HepG2 (cell line): ENCODE data around the gene SERPINB7. TPM values are rescaled to one million over a fixed set of nuclear protein-coding genes. Genes with fewer than 3 reads are reported as not detected.

ENCODE experiments used
- ATAC-seq: fragments of 200-7000 bp; cut with Tn5 transposase; 3 replicates; pipeline ENCODE4 v1.9.1; 2020; ENCODE audit warnings: mild to moderate bottlenecking, moderate library complexity
- BruUV-seq: library from RNA; stranded (reverse); fragments of 400-500 nt; replicated peaks from 2 replicates; lab custom pipeline; 2021; lab: Mats Ljungman, UMichigan
- CTCF ChIA-PET: fragments of 300-600 bp; formaldehyde crosslinking; extraction: SDS; loops from one replicate; lab custom pipeline; 2021; ENCODE audit warnings: low total read pairs, inconsistent platforms, low intra/inter-chr PET ratio; lab: Yijun Ruan, JAX
- POLR2A ChIA-PET: fragments of 350-600 bp; sonication (Branson Sonifier 250); formaldehyde crosslinking; loops from one replicate; lab custom pipeline; 2020; ENCODE audit warnings: antibody characterized with exemption, inconsistent platforms; lab: Yijun Ruan, JAX
- DNase-seq: peaks from one replicate; pipeline ENCODE4 v3.0.0-alpha.2; 2015; ENCODE audit warnings: low spot score
- FAIRE-seq: peaks from 3 replicates; lab custom pipeline; 2011; peaks lifted over from hg19 to GRCh38; lab: Jason Lieb, UNC
- H2AFZ ChIP-seq: one replicate; pipeline ENCODE4 v1.6.1; 2011; ENCODE audit warnings: low read length, inconsistent platforms
- H3K27ac ChIP-seq: fragments of 300-600 bp; 3 replicates; pipeline ENCODE4 v1.8.0; 2011; ENCODE audit warnings: mixed run types, mild to moderate bottlenecking, mixed read lengths, low read length, inconsistent platforms; ENCODE audit not compliant: insufficient read depth; ENCODE audit errors: extremely low read length
- H3K27me3 ChIP-seq, 2 experiments: fragments of 200-600 bp in 1 of 2; 2 replicates in 1 of 2; 3 replicates in 1 of 2; pipeline versions ENCODE4 v1.6.0 to v1.8.0; 2011; ENCODE audit warnings: low read length in 2 of 2, mild to moderate bottlenecking in 2 of 2, moderate library complexity in 2 of 2, inconsistent platforms in 1 of 2; ENCODE audit not compliant: insufficient read depth in 2 of 2, control insufficient read depth in 1 of 2
- H3K36me3 ChIP-seq, 2 experiments: fragments of 200-600 bp in 1 of 2; replicated peaks in 1 of 2; 2 replicates in 1 of 2; 3 replicates in 1 of 2; pipeline versions ENCODE4 v1.5.1 to v1.8.0; 2011; ENCODE audit warnings: low read length in 2 of 2, inconsistent platforms in 1 of 2; ENCODE audit not compliant: insufficient read depth in 2 of 2, control insufficient read depth in 1 of 2
- H3K4me1 ChIP-seq: 2 replicates; pipeline ENCODE4 v1.5.1; 2012; ENCODE audit warnings: low read length, inconsistent platforms; ENCODE audit not compliant: insufficient read depth
- H3K4me2 ChIP-seq: 2 replicates; pipeline ENCODE4 v1.6.0; 2011; ENCODE audit warnings: low read depth, low read length, inconsistent platforms
- H3K4me3 ChIP-seq, 3 experiments: fragments of 200-600 bp in 1 of 3; sonication (generic), shearing (Covaris generic) in 1 of 3; replicated peaks in 1 of 3; 2 replicates each; pipeline ENCODE4 v1.5.1; 2011 to 2016; ENCODE audit warnings: low read length in 3 of 3, inconsistent platforms in 2 of 3, low read depth in 2 of 3, mild to moderate bottlenecking in 2 of 3, control low read depth in 1 of 3, mixed read lengths in 1 of 3; ENCODE audit not compliant: insufficient read depth in 1 of 3
- H3K79me2 ChIP-seq: one replicate; pipeline ENCODE4 v1.6.1; 2011; ENCODE audit warnings: low read length, inconsistent platforms; ENCODE audit not compliant: insufficient read depth
- H3K9ac ChIP-seq: 2 replicates; pipeline ENCODE4 v1.6.0; 2011; ENCODE audit warnings: mild to moderate bottlenecking, low read depth, low read length, inconsistent platforms; ENCODE audit not compliant: insufficient read depth
- H3K9me3 ChIP-seq: 2 replicates; pipeline ENCODE4 v1.5.1; 2012; ENCODE audit warnings: mild to moderate bottlenecking, low read length
- H4K20me1 ChIP-seq: 2 replicates; pipeline ENCODE4 v1.6.0; 2011; ENCODE audit warnings: inconsistent platforms, mild to moderate bottlenecking, low read length, moderate library complexity; ENCODE audit not compliant: insufficient read depth
- CC2D1A ChIP-seq: sonication (generic); formaldehyde crosslinking; IDR thresholded peaks from 2 replicates; pipeline ENCODE4 v1.8.1; 2023; ENCODE audit warnings: mild to moderate bottlenecking, missing genetic modification reagents
- ETV5 ChIP-seq: IDR thresholded peaks from 2 replicates; pipeline ENCODE4 v1.6.1; 2018; ENCODE audit warnings: missing biosample characterization, missing genetic modification reagents, inconsistent platforms, borderline replicate concordance
- HOXA7 ChIP-seq: sonication (generic); formaldehyde crosslinking; IDR thresholded peaks from 2 replicates; pipeline ENCODE4 v1.8.1; 2022; ENCODE audit warnings: mild to moderate bottlenecking, missing genetic modification reagents, moderate library complexity
- KAT7 ChIP-seq: IDR thresholded peaks from 2 replicates; pipeline ENCODE4 v1.6.1; 2018; ENCODE audit warnings: borderline replicate concordance, missing compliant biosample characterization
- MATR3 ChIP-seq: sonication (generic); formaldehyde crosslinking; IDR thresholded peaks from 2 replicates; pipeline ENCODE4 v1.4.0; 2020; ENCODE audit warnings: missing genetic modification reagents
- MYNN ChIP-seq: sonication (generic); formaldehyde crosslinking; IDR thresholded peaks from 2 replicates; pipeline ENCODE4 v1.4.0; 2020; ENCODE audit warnings: mild to moderate bottlenecking, low read depth, missing genetic modification reagents
- PTBP1 ChIP-seq: fragments of 200-400 bp; formaldehyde crosslinking; IDR thresholded peaks from 2 replicates; pipeline ENCODE4 v1.6.1; 2018; ENCODE audit warnings: low read length, low read depth; ENCODE audit not compliant: poor library complexity, severe bottlenecking
- RELA ChIP-seq: sonication (generic); formaldehyde crosslinking; IDR thresholded peaks from 2 replicates; pipeline ENCODE4 v1.4.0; 2020; ENCODE audit warnings: missing genetic modification reagents
- SMARCE1 ChIP-seq: fragments of 450-650 bp; IDR thresholded peaks from 2 replicates; pipeline ENCODE4 v1.6.1; 2017; ENCODE audit warnings: borderline replicate concordance
- TERF1 ChIP-seq: sonication (generic); formaldehyde crosslinking; IDR thresholded peaks from 2 replicates; pipeline ENCODE4 v1.8.0; 2022; ENCODE audit warnings: mild to moderate bottlenecking, missing genetic modification reagents, moderate library complexity
- ZFP1 ChIP-seq: IDR thresholded peaks from 2 replicates; pipeline ENCODE4 v1.6.1; 2016
- ZNF720 ChIP-seq: sonication (generic); formaldehyde crosslinking; IDR thresholded peaks from 2 replicates; pipeline ENCODE4 v1.4.0; 2020; ENCODE audit warnings: missing genetic modification reagents
- WGBS: methylation state at CpG from one replicate; pipeline ENCODE4 v1.1.6; 2017; ENCODE audit warnings: low lambda C conversion rate; 5-methylcytosine and 5-hydroxymethylcytosine counted together
- in situ Hi-C: cut with HindIII; loops from 2 replicates; pipeline ENCODE4 v1.10.0; 2017; ENCODE audit warnings: low pct_unique_long_range_greater_than_20kb; ENCODE audit not compliant: extremely low pct_ligation_motif_present
- intact Hi-C: fragments of 100-400 bp; cut with micrococcal nuclease; formaldehyde crosslinking; loops from one replicate; pipeline ENCODE4 v1.10.0; 2022; ENCODE audit not compliant: unreplicated experiment
- polyA plus RNA-seq, 8 experiments: library from polyadenylated mRNA; depleted of rRNA in 3 of 8; stranded (reverse) in 7 of 8; unstranded in 1 of 8; fragments of >200 nt; fragmentation: Illumina TruSeq in 4 of 8; extraction: Trizol in 4 of 8; gene quantifications; 2 replicates each; pipeline versions ENCODE4 v1.2.1 to v1.2.3, GENCODE V29; 2011 to 2016; ENCODE audit warnings: low read depth in 4 of 8, missing spikeins in 1 of 8, mixed read lengths in 1 of 8; ENCODE audit not compliant: insufficient read depth in 1 of 8
- total RNA-seq, 5 experiments: library from RNA; depleted of rRNA; stranded (reverse); fragments of >200 nt; fragmentation: Illumina TruSeq; extraction: Trizol; gene quantifications; 2 replicates each; pipeline ENCODE4 v1.2.3, GENCODE V29; 2016; ENCODE audit warnings: low read depth in 1 of 5
- TF ChIP-seq, protein P1 (sequence below): sonication (generic); formaldehyde crosslinking; conservative IDR thresholded peaks from 2 replicates; pipeline ENCODE4 v1.4.0; 2020; ENCODE audit warnings: missing genetic modification reagents
- TF ChIP-seq, protein P2 (sequence below): sonication (generic); formaldehyde crosslinking; IDR thresholded peaks from 2 replicates; pipeline ENCODE4 v1.5.0; 2020; ENCODE audit warnings: mild to moderate bottlenecking, low read depth, missing genetic modification reagents, borderline replicate concordance

SERPINB7 gene
- total and polyA plus RNA-seq, 2 of the 13 experiments (the other 11 are each of a cell fraction or from before 2014, with no cell fraction given) = not detected

- in situ Hi-C loops (loop anchor here (25.0 kb wide), 1 partner anchor 824 kb away; no protein-coding TSS in a partner anchor), intact Hi-C loops (no loop called here)
- ChIA-PET CTCF (no interaction called here), POLR2A (no interaction called here)
- H3K4me3 ChIP-seq = no peak overlapping the region
- H3K27ac ChIP-seq = no peak overlapping the region
- no peak for ATAC-seq
- H4K20me1 ChIP-seq = no peaks in the 10 kb centered on the region
- no peaks in the 10 kb centered on the region for H3K36me3 ChIP-seq
- no peaks in the 10 kb centered on the region for H3K9me3 ChIP-seq
- no peak overlapping the region for H3K9ac ChIP-seq
- FAIRE-seq = no peak
- no peak overlapping the region for H2AFZ ChIP-seq
- WGBS = 5% methylated on average over 3 of the region's 3 CpGs
- no peaks in the 10 kb centered on the region for H3K27me3 ChIP-seq
- no peak for DNase-seq
- H3K4me1 ChIP-seq = no peaks in the 10 kb centered on the region
- no TSS peak for BruUV-seq
- H3K4me2 ChIP-seq = no peak overlapping the region
- TF ChIP-seq TERF1 (no peak), ZNF720 (no peak), MATR3 (CRISPR knock-in tag) (no peak), SMARCE1 (no peak)
- no peaks in the 10 kb centered on the region for H3K79me2 ChIP-seq
Observed at GRCh38 chr18:63836456-63836855, 61.2 kb downstream of the SERPINB7 start.

DNA sequence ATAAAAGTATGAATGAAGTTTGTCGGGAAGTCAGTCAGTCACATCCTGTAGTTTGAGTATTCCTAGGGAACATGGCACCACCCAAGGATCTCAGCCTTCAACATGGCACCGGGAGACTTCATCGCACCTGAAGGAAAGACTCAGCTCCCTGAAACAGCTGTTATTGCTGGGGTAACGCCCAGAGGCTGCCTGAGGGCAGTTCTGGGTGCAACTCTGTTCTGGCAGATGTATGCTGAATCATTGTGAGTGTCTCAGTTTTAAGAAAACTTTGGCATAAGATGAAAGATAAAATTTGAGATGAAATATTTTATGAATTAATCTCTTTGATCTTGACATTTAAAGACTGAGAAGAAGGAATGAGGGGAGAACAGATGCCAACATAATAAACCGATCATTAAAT is 62.4 kb downstream of the SERPINB7 start:
- ChIA-PET POLR2A (no interaction called here), CTCF (no interaction called here)
- Histone ChIP-seq H3K9ac (no peak overlapping the region), H3K27me3 (no peaks in the 10 kb centered on the region), H3K36me3 (no peaks in the 10 kb centered on the region), H3K9me3 (no peaks in the 10 kb centered on the region), H3K4me1 (no peaks in the 10 kb centered on the region), H3K79me2 (no peaks in the 10 kb centered on the region), H4K20me1 (no peaks in the 10 kb centered on the region), H3K4me3 (no peak overlapping the region), H2AFZ (no peak overlapping the region), H3K27ac (no peak overlapping the region), H3K4me2 (no peak overlapping the region)
- ATAC-seq = no peak
- in situ Hi-C loops = loop anchor here (25.0 kb wide), 1 partner anchor 825 kb away; no protein-coding TSS in a partner anchor
- no TSS peak for BruUV-seq
- no peak for DNase-seq
- intact Hi-C loops = no loop called here
- 10% methylated on average over 5 of the region's 5 CpGs for WGBS
- no peak for FAIRE-seq
- TF ChIP-seq PTBP1 (no peak), HOXA7 (CRISPR knock-in tag) (no peak), KAT7 (CRISPR knock-in tag) (no peak), CC2D1A (CRISPR knock-in tag) (no peak), ZFP1 (CRISPR knock-in tag) (no peak), RELA (CRISPR knock-in tag) (no peak), MYNN (CRISPR knock-in tag) (no peak), ETV5 (no peak)
- TF ChIP-seq, protein P1, sequence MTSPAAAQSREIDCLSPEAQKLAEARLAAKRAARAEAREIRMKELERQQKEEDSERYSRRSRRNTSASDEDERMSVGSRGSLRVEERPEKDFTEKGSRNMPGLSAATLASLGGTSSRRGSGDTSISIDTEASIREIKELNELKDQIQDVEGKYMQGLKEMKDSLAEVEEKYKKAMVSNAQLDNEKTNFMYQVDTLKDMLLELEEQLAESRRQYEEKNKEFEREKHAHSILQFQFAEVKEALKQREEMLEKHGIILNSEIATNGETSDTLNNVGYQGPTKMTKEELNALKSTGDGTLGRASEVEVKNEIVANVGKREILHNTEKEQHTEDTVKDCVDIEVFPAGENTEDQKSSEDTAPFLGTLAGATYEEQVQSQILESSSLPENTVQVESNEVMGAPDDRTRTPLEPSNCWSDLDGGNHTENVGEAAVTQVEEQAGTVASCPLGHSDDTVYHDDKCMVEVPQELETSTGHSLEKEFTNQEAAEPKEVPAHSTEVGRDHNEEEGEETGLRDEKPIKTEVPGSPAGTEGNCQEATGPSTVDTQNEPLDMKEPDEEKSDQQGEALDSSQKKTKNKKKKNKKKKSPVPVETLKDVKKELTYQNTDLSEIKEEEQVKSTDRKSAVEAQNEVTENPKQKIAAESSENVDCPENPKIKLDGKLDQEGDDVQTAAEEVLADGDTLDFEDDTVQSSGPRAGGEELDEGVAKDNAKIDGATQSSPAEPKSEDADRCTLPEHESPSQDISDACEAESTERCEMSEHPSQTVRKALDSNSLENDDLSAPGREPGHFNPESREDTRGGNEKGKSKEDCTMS (CRISPR knock-in tag) = no peak
- TF ChIP-seq, protein P2, sequence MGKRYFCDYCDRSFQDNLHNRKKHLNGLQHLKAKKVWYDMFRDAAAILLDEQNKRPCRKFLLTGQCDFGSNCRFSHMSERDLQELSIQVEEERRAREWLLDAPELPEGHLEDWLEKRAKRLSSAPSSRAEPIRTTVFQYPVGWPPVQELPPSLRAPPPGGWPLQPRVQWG = no peak
